ENCODE data around the gene SBNO2.
"Not testable (repeated sequence)": the region's sequence is repeated elsewhere in the genome, so short reads cannot be mapped to it uniquely, and the experiment has no call there.

SBNO2 gene

GRCh38 chr19:1116726-1117581, 57.1 kb downstream of the SBNO2 start:
- no peak for DNase-seq

GRCh38 chr19:1115646-1116420, 58.2 kb downstream of the SBNO2 start:
- DNase-seq = no peak

GRCh38 chr19:1114728-1115127, 59.3 kb downstream of the SBNO2 start:
- not testable (repeated sequence) for DNase-seq

- DNase-seq = no peak
Measured at GRCh38 chr19:1113986-1114483, 60.0 kb downstream of the SBNO2 start.

- peak; percentile 88 for DNase-seq
Measured at GRCh38 chr19:1113030-1113985, 60.8 kb downstream of the SBNO2 start.

- DNase-seq = no peak
Measured at GRCh38 chr19:1112268-1113029, 61.6 kb downstream of the SBNO2 start.

GRCh38 chr19:1111641-1112267, 62.3 kb downstream of the SBNO2 start:
- no peak for DNase-seq

- DNase-seq = no peak
Measured at GRCh38 chr19:1110809-1111640, 63.0 kb downstream of the SBNO2 start.

- no peak for DNase-seq
Measured at GRCh38 chr19:1109697-1110671, 64.1 kb downstream of the SBNO2 start.

GRCh38 chr19:1109032-1109551, 65.0 kb downstream of the SBNO2 start:
- DNase-seq = no peak

GRCh38 chr19:1108291-1109031, 65.6 kb downstream of the SBNO2 start:
- no peak for DNase-seq

GRCh38 chr19:1107661-1108261, 66.3 kb downstream of the SBNO2 start:
- no peak for DNase-seq

GRCh38 chr19:1106841-1107660, 67.0 kb downstream of the SBNO2 start:
- DNase-seq = no peak

GRCh38 chr19:1105873-1106840, 67.9 kb downstream of the SBNO2 start:
- no peak for DNase-seq
